GM12872 (cell line): ENCODE measurements around the gene FSCB.

Experiments used
- CTCF ChIP-seq: IDR thresholded peaks from 3 replicates; pipeline ENCODE4 v1.5.1; 2011; ENCODE audit warnings: low read depth, mild to moderate bottlenecking, low read length, moderate library complexity; ENCODE audit not compliant: insufficient read depth

Gene FSCB

DNA sequence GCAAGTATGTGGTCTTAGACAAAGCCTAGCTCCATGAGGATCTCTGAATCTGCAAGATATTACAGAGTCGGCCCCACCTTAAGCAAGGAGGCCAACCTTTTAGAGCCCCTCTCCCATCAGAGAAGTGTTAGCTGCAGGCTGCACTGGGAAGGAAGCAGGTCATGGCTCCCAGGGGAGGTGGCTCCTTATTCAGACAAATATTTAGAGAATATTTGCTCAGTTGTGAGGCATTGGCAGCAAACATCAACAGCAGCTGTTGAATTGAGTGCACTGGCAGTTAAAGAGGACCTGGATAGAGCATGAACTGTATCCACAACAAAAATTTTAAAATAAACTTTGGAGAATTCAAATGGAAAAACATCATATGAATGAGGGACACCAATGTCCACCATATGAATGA is 44.7 kb downstream of the FSCB start:
- TF ChIP-seq CTCF: no peak

DNA sequence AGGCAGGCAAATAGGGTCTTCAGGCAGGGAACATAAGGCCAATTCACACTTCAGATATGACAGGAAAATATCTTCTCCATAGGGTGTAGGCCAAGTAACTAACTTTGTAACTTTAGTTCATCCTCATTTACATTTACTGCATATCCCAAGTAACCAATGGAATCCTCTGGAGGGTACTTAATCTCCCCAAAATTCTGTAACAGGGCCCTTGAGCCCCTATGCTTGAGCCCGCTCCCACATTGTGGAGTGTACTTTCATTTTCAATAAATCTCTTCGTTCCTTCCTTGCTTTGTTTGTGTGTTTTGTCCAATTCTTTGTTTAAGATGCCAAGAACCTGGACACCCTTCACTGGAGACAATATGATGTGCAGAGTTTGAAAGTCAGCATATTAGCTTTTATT is 45.3 kb downstream of the FSCB start:
- no peak for TF ChIP-seq CTCF
